ENCODE results near the gene SEC23A.
"Not testable (repeated sequence)": the region's sequence is repeated elsewhere in the genome, so short reads cannot be mapped to it uniquely, and the experiment has no call there.

DNA sequence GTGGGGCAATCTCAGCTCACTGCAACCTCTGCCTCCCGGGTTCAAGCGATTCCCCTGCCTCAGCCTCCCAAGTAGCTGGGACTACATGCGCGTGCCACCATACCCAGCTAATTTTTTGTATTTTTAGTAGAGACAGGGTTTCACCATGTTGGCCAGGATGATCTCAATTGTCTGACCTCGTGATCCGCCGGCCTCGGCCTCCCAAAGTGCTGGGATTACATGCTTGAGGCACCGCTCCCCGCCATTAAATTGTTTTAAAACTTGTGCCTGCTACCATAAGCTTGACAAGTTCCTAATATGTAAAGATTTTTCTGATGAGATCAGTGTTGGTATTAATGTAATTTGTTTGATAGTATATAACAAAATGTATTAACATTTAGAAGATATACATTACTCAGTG lies 3.8 kb downstream of the SEC23A start:
- TF ChIP-seq POLR2AphosphoS5, SPI1 (IDR thresholded peaks at IDR 0.05; ENCODE audit: low read depth, low read length): not testable (repeated sequence)

All from GM12891 (cell line).